Measurements from ENCODE around the gene FOXP1.

GRCh38 chr3:71490692-71491091 lies 92.8 kb downstream of the FOXP1 start:
- TF ChIP-seq GABPA (IDR thresholded peaks at IDR 0.05 in 1 of 2, conservative IDR thresholded peaks at IDR 0.05 in 1 of 2), result no peak
- TF ChIP-seq, protein P1, sequence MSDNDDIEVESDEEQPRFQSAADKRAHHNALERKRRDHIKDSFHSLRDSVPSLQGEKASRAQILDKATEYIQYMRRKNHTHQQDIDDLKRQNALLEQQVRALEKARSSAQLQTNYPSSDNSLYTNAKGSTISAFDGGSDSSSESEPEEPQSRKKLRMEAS (IDR thresholded peaks at IDR 0.05), result no peak
- TF ChIP-seq, protein P2, sequence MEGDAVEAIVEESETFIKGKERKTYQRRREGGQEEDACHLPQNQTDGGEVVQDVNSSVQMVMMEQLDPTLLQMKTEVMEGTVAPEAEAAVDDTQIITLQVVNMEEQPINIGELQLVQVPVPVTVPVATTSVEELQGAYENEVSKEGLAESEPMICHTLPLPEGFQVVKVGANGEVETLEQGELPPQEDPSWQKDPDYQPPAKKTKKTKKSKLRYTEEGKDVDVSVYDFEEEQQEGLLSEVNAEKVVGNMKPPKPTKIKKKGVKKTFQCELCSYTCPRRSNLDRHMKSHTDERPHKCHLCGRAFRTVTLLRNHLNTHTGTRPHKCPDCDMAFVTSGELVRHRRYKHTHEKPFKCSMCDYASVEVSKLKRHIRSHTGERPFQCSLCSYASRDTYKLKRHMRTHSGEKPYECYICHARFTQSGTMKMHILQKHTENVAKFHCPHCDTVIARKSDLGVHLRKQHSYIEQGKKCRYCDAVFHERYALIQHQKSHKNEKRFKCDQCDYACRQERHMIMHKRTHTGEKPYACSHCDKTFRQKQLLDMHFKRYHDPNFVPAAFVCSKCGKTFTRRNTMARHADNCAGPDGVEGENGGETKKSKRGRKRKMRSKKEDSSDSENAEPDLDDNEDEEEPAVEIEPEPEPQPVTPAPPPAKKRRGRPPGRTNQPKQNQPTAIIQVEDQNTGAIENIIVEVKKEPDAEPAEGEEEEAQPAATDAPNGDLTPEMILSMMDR (IDR thresholded peaks at IDR 0.05; ENCODE audit: low read depth, low read length, missing input control), result no peak
- no peak for TF ChIP-seq YY1 (IDR thresholded peaks at IDR 0.05)
- no peak for TF ChIP-seq RXRA (IDR thresholded peaks at IDR 0.05)
- no peak for TF ChIP-seq TAF1 (conservative IDR thresholded peaks at IDR 0.05)
- no peak for TF ChIP-seq JUND (IDR thresholded peaks at IDR 0.05)
- TF ChIP-seq REST (IDR thresholded peaks at IDR 0.05), result no peak
- TF ChIP-seq RAD21 (IDR thresholded peaks at IDR 0.05), result no peak
- no peak for TF ChIP-seq SP1 (IDR thresholded peaks at IDR 0.05)
- TF ChIP-seq EGR1 (IDR thresholded peaks at IDR 0.05; ENCODE audit: low read depth in 2 of 2), result no peak
